PC-3 (cell line): ENCODE results near the gene SRGAP1.

Source experiments
- EZH2 ChIP-seq: fragments of 300-600 bp; sonication (generic); IDR thresholded peaks from one replicate; pipeline ENCODE4 v1.6.1; 2017; ENCODE audit warnings: antibody characterized with exemption, mild to moderate bottlenecking, low read length; ENCODE audit not compliant: unreplicated experiment
- EZH2phosphoT487 ChIP-seq: fragments of 300-600 bp; sonication (generic); IDR thresholded peaks from 2 replicates; pipeline ENCODE4 v1.6.1; 2018; ENCODE audit warnings: mild to moderate bottlenecking, antibody characterized with exemption, low read length, borderline replicate concordance
- TF ChIP-seq, protein P1 (sequence below): fragments of 300-600 bp; sonication (generic); conservative IDR thresholded peaks from 2 replicates; pipeline ENCODE4 v1.5.1; 2017; ENCODE audit warnings: antibody characterized with exemption, low read depth, mild to moderate bottlenecking, low read length

DNA sequence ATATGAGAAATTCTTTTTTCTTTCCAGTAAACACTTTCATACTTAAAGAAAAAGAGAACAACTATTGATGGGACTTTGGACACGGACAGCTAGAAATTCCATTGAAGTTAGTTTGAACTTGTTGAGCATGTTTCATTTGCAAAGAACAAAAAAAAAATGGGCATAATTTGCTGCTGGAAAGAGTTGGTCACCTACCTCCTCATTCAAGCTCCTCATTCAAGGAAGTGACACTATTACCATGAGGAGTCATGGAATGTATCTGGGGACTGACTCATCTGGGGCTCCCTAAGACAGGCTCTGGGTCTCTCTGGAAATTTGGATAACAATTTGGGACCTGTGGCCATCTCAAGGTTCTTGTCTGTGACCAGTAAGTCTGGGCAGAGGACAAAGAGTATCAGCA, 327.2 kb downstream of the SRGAP1 start:
- TF ChIP-seq, protein P1, sequence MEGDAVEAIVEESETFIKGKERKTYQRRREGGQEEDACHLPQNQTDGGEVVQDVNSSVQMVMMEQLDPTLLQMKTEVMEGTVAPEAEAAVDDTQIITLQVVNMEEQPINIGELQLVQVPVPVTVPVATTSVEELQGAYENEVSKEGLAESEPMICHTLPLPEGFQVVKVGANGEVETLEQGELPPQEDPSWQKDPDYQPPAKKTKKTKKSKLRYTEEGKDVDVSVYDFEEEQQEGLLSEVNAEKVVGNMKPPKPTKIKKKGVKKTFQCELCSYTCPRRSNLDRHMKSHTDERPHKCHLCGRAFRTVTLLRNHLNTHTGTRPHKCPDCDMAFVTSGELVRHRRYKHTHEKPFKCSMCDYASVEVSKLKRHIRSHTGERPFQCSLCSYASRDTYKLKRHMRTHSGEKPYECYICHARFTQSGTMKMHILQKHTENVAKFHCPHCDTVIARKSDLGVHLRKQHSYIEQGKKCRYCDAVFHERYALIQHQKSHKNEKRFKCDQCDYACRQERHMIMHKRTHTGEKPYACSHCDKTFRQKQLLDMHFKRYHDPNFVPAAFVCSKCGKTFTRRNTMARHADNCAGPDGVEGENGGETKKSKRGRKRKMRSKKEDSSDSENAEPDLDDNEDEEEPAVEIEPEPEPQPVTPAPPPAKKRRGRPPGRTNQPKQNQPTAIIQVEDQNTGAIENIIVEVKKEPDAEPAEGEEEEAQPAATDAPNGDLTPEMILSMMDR: no peak
- no peak for TF ChIP-seq EZH2phosphoT487
- TF ChIP-seq EZH2: no peak
